Mononuclear cell (primary cell): ENCODE measurements around the gene MAP4K4. TPM values are rescaled to one million over a fixed set of nuclear protein-coding genes. Genes with fewer than 3 reads are reported as not detected.

Experiments
- H3K27me3 ChIP-seq: 2 replicates; pipeline ENCODE4 v1.6.0; 2011; ENCODE audit warnings: low read length, control low read depth; ENCODE audit not compliant: insufficient read depth
- H3K4me1 ChIP-seq: 2 replicates; pipeline ENCODE4 v1.5.1; 2011; ENCODE audit warnings: mild to moderate bottlenecking, low read length, control low read depth; ENCODE audit not compliant: insufficient read depth
- H3K4me3 ChIP-seq: 2 replicates; pipeline ENCODE4 v1.5.1; 2011; ENCODE audit warnings: mild to moderate bottlenecking, low read length, moderate library complexity
- H3K9me3 ChIP-seq: 2 replicates; pipeline ENCODE4 v1.5.1; 2011; ENCODE audit warnings: low read depth, mild to moderate bottlenecking, control low read depth, low read length
- total RNA-seq: library from RNA; depleted of rRNA; stranded (reverse); fragments of >200 nt; gene quantifications from one replicate; pipeline ENCODE4 v1.2.3, GENCODE V29; 2012

Gene MAP4K4
- total RNA-seq, 1 donor, result 58.8 TPM

GRCh38 chr2:101883860-101884259 is 186.4 kb downstream of the MAP4K4 start:
- H3K9me3 ChIP-seq, result no peaks in the 10 kb centered on the region
- H3K4me3 ChIP-seq, result no peak overlapping the region
- H3K4me1 ChIP-seq, result no peaks in the 10 kb centered on the region
- no peaks in the 10 kb centered on the region for H3K27me3 ChIP-seq

GRCh38 chr2:101884423-101884822 is 186.9 kb downstream of the MAP4K4 start:
- Histone ChIP-seq H3K4me3 (no peak overlapping the region), H3K4me1 (no peaks in the 10 kb centered on the region), H3K9me3 (no peaks in the 10 kb centered on the region), H3K27me3 (no peaks in the 10 kb centered on the region)

- Histone ChIP-seq H3K4me3 (no peak overlapping the region), H3K27me3 (no peaks in the 10 kb centered on the region), H3K9me3 (no peaks in the 10 kb centered on the region), H3K4me1 (no peaks in the 10 kb centered on the region)
These were observed 189.8 kb downstream of the MAP4K4 start for GRCh38 chr2:101887328-101887727.

GRCh38 chr2:101889460-101890098 is 192.1 kb downstream of the MAP4K4 start:
- Histone ChIP-seq H3K4me3 (no peak overlapping the region), H3K27me3 (no peaks in the 10 kb centered on the region)

GRCh38 chr2:101892377-101892776 is 194.9 kb downstream of the MAP4K4 start:
- Histone ChIP-seq H3K9me3 (no peaks in the 10 kb centered on the region), H3K4me3 (no peak overlapping the region), H3K27me3 (no peaks in the 10 kb centered on the region), H3K4me1 (no peaks in the 10 kb centered on the region)

More at GRCh38 chr2:101889460-101890098, 192.1 kb downstream of the MAP4K4 start:
- no peaks in the 10 kb centered on the region for H3K4me1 ChIP-seq
- H3K9me3 ChIP-seq, result no peaks in the 10 kb centered on the region

GRCh38 chr2:101893681-101894381 is 196.3 kb downstream of the MAP4K4 start:
- Histone ChIP-seq H3K4me1 (no peaks in the 10 kb centered on the region), H3K4me3 (no peak overlapping the region), H3K9me3 (no peaks in the 10 kb centered on the region), H3K27me3 (no peaks in the 10 kb centered on the region)

GRCh38 chr2:101895039-101895438 is 197.5 kb downstream of the MAP4K4 start:
- Histone ChIP-seq H3K4me3 (no peak overlapping the region), H3K27me3 (no peaks in the 10 kb centered on the region), H3K9me3 (no peaks in the 10 kb centered on the region), H3K4me1 (no peaks in the 10 kb centered on the region)

- H3K27me3 ChIP-seq, result no peaks in the 10 kb centered on the region
- no peaks in the 10 kb centered on the region for H3K9me3 ChIP-seq
- no peak overlapping the region for H3K4me3 ChIP-seq
- H3K4me1 ChIP-seq, result peaks cover 3% of the 10 kb centered on the region
These were observed 198.4 kb downstream of the MAP4K4 start for GRCh38 chr2:101895819-101896322.

GRCh38 chr2:101897301-101897700 is 199.8 kb downstream of the MAP4K4 start:
- Histone ChIP-seq H3K4me3 (no peak overlapping the region), H3K9me3 (no peaks in the 10 kb centered on the region), H3K4me1 (peaks cover 3% of the 10 kb centered on the region), H3K27me3 (no peaks in the 10 kb centered on the region)

GRCh38 chr2:101899265-101899664 is 201.8 kb downstream of the MAP4K4 start:
- no peaks in the 10 kb centered on the region for H3K9me3 ChIP-seq
- H3K4me3 ChIP-seq, result no peak overlapping the region
- peaks cover 3% of the 10 kb centered on the region for H3K4me1 ChIP-seq
- H3K27me3 ChIP-seq, result no peaks in the 10 kb centered on the region

GRCh38 chr2:101899871-101900270 is 202.4 kb downstream of the MAP4K4 start:
- H3K9me3 ChIP-seq, result no peaks in the 10 kb centered on the region
- H3K4me3 ChIP-seq, result no peak overlapping the region
- H3K27me3 ChIP-seq, result no peaks in the 10 kb centered on the region
- H3K4me1 ChIP-seq, result peaks cover 3% of the 10 kb centered on the region

- H3K4me1 ChIP-seq, result peaks cover 3% of the 10 kb centered on the region
- H3K4me3 ChIP-seq, result no peak overlapping the region
- no peaks in the 10 kb centered on the region for H3K27me3 ChIP-seq
- peaks cover 3% of the 10 kb centered on the region for H3K9me3 ChIP-seq
These were observed 202.9 kb downstream of the MAP4K4 start for GRCh38 chr2:101900375-101900774.

GRCh38 chr2:101901241-101901640 is 203.7 kb downstream of the MAP4K4 start:
- peaks cover 3% of the 10 kb centered on the region for H3K4me1 ChIP-seq
- H3K9me3 ChIP-seq, result peaks cover 12% of the 10 kb centered on the region
- no peaks in the 10 kb centered on the region for H3K27me3 ChIP-seq
- H3K4me3 ChIP-seq, result no peak overlapping the region

- Histone ChIP-seq H3K9me3 (peaks cover 13% of the 10 kb centered on the region), H3K4me1 (peaks cover 3% of the 10 kb centered on the region), H3K27me3 (no peaks in the 10 kb centered on the region), H3K4me3 (no peak overlapping the region)
These were observed 204.7 kb downstream of the MAP4K4 start for GRCh38 chr2:101902169-101902568.

GRCh38 chr2:101904916-101905315 is 207.4 kb downstream of the MAP4K4 start:
- Histone ChIP-seq H3K27me3 (no peaks in the 10 kb centered on the region), H3K4me1 (peaks cover 3% of the 10 kb centered on the region), H3K4me3 (no peak overlapping the region), H3K9me3 (peaks cover 29% of the 10 kb centered on the region)
